Fibroblast of skin of right biceps (primary cell): ENCODE data around the gene EFR3B.
"Not testable (repeated sequence)": the region's sequence is repeated elsewhere in the genome, so short reads cannot be mapped to it uniquely, and the experiment has no call there.

Experiments used
- DNase-seq: peaks from one replicate; pipeline ENCODE4 v3.0.0-alpha.2; 2013

EFR3B gene

DNA sequence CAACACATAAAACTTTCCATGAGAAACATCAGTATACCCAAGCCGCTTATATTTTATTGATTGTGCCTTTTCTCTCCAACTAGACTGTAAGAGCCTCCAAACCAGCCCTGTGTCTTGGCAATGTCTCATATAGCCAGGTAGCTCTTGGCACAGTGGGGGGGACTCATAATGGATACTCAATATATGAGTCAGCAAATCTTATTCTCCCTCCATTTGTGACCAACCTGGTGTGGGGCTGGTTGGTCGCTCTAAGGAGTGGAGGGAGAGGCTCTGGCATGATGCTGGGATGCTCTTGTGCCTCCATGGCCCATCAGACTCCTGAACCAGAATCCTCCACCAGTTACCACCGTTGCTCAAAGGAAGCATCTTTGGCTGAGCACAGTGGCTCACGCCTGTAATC is 32.0 kb downstream of the EFR3B start:
- DNase-seq, result no peak

- DNase-seq, result no peak
These were observed 33.0 kb downstream of the EFR3B start for GRCh38 chr2:25074826-25075225.

- DNase-seq, result peak; percentile 9
These were observed 34.9 kb downstream of the EFR3B start for GRCh38 chr2:25076749-25077148.

GRCh38 chr2:25077789-25078169 is 35.9 kb downstream of the EFR3B start:
- DNase-seq, result no peak

GRCh38 chr2:25078170-25079049 is 36.5 kb downstream of the EFR3B start:
- peak; percentile 69 for DNase-seq

- DNase-seq, result no peak
These were observed 37.3 kb downstream of the EFR3B start for GRCh38 chr2:25079050-25079635.

GRCh38 chr2:25081237-25081790 is 39.4 kb downstream of the EFR3B start:
- DNase-seq, result no peak

DNA sequence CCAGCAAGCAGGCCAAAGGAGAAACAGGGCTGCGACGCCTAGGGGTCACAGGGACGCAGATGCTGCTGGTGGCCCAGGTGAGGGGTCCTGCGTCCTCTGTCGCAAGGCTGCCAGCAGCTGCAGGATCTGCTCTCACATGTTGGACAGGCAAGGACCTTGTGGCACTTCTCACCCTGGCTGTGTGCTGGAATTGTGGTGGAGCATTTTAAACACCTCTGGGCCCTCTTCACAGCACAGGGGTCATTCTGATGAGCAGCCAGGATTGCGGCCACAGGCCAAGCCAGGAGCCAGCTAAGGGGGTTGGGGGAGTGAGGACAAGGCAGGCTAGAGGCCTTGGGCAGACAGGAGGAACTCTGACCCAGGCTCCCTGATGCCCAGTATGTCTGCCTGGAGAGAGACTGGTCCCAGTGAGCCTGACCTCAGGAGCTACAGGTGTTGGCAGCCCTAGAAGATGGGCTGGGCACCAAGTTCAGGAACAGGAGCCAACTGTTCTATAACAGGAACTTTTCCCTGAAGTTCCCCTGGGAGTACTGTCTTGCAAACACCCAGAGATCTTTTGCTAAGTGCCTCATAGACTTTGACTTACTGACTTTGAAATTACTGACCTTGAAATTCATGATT is 40.2 kb downstream of the EFR3B start:
- DNase-seq, result no peak

DNA sequence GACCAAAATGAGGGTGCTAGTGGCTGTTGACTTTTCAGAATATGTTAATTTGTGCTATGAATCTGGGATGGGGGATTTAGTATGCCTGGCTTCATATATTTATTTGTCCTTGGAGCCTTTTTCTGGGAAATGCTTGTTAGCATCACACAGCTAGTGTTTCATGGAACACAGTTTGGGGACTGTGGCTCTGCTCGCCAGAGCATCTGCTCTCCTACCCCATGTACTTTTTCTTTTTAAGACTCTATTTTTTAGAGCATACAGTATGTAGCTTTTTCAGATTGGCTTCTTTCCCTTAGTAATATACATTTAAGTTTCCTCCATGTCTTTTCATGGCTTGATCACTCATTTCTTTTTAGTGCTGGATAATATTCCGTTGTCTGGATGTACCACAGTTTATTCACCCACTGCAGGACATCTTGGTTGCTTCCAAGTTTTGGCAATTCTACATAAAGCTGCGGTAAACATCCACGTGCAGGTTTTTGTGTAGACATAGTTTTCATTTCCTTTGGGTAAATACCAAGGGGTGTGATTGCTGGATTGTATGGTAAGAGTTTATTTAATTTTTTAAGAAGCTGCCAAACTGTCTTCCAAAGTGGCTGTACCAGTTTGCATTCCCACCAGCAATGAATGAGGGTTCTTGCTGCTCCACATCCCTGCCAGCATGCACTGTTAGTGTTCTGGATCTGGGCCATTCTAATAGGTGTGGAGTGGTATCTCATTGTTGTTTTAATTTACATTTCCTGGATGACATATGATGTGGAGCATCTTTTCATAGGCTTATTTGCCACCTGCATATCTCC is 44.1 kb downstream of the EFR3B start:
- no peak for DNase-seq

GRCh38 chr2:25088817-25089516 is 47.1 kb downstream of the EFR3B start:
- DNase-seq, result no peak

DNA sequence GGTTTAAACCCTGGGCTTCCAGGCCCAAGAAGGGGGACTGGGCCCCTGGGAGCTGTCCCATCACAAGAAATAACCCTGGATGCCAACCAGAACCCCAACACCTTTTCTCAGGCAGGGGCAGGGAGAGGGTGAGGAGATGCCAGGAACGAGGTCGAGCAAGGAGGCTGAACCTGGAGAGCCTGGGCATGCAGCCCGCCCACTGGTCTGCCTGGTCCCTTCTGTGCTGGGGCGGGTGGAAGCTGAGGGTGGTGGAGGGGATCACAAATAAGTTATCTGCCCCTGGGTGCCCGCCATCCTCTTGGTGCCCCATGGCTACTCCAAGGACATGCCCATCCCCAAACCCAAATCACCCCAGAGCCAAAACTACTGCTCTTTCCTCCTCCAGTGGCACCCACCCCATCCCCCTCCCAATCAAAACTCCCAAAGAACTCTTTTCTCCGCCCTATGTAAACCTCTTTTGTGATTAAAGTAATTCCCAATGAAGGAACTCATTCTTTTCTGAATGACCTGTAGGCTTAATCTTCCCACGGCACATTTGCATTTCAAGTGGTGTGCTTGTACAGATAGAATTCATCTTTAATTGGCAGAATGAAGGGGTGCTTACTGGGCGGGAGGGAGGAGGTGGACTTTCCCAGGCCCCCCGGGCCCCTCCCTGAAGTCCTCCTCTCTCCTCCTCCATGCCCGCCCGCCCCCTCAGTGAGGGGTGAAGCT is 47.9 kb downstream of the EFR3B start:
- DNase-seq, result no peak

DNA sequence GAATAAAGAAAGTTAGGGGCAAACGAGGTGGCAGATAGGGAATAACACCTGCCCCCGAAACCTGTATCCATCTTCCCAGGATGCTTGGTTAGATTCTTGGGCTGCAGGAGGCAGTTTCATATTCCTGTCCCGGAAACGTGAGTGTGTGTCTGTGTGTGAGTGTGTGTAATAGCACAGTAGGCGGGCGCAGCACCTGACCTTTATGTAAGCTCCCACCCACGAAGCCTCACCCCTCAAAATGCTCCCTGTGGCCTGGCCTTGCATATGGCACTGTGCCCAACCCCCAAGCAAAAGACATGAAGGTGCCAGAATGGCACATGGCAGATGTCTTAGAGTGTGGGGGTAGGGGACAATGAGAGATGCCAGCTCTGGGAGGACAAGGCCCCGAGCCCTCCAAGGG is 48.9 kb downstream of the EFR3B start:
- DNase-seq, result no peak

GRCh38 chr2:25091265-25091664 is 49.4 kb downstream of the EFR3B start:
- no peak for DNase-seq

DNA sequence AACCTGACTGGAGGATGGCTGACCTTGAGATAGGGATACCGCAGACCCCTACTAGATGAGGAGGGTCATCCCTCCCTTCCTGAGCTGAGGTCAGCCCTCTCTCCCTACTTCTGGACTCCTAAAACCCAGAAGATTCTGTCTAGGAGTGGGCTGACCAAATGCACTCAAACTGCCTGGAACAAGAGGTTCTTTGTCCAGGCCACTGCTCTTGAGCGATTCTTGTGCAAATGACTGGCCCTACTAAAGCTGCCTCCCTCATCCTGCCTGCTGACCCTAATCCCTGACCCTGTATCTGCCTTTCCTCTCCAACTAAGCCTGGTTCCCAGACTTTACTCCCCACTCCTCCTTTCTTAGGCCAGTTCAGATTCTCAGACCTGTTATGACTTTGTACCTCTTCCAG is 56.2 kb downstream of the EFR3B start:
- DNase-seq, result no peak

DNA sequence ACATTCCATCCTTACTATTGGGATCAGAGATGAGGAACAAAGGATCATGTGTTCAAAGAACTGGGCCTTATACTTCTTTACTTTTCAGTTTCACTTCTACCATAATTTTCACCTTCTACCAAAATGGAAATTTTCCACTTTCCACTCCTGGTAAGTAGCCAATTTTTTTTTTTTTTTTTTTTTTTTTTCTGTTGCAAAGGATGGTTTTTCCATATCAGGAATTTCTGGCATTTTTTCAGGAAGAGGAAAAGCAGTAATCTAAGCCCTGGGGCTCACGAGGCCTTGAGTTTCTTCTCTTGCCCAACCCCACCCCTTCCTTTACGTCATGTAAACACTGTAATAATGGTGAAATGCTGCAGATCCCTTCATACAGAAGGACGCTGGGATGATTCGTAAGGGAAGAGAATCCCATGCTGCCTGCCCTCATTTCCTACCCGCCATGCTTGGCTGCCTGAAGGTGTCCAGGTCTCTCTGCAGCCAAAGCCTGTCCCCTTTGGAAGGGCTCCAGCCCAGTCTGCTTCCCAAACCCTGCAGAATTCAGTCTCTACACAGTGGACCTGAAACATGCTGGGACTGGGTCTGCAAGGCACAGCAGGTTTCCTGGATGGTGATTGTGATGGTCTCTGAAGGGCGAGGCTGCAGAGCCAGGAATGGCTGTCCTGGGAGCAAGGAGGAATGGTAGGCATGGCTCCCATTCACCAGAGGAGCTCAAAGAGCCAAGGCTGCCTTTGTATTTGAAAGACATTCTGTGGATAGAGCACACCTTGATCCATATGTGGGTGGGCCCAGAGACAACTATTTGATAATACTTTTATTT is 57.0 kb downstream of the EFR3B start:
- peak; percentile 37 for DNase-seq

GRCh38 chr2:25102352-25102751 is 60.5 kb downstream of the EFR3B start:
- not testable (repeated sequence) for DNase-seq

DNA sequence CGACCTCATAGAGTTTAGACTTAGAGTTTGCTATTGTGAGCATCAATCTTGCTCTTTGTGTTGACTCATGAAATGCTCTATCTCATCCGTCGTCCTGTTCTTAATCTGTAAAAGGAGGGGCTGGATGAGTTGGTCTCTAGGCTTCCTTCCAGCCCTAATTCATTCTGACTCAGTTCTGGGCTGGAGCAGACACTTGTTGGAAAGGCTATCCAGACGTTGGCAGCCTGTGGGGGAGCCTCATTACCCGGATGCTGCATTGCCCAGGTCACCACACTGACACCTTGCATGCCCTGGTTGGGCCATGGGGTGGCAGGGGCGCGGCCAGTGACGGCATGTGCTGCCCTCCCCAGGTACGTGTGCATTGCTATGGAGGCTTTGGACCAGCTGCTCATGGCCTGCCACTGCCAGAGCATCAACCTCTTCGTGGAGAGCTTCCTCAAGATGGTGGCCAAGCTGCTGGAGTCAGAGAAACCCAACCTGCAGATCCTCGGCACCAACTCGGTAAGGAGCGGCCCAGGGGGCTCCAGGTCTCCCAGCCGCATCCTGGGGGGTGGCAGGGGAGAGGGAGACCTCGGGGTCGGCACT is 61.5 kb downstream of the EFR3B start:
- peak; percentile 91 for DNase-seq

GRCh38 chr2:25104736-25105135 is 62.9 kb downstream of the EFR3B start:
- DNase-seq, result no peak

- DNase-seq, result peak; percentile 85
These were observed 63.6 kb downstream of the EFR3B start for GRCh38 chr2:25105336-25106085.

DNA sequence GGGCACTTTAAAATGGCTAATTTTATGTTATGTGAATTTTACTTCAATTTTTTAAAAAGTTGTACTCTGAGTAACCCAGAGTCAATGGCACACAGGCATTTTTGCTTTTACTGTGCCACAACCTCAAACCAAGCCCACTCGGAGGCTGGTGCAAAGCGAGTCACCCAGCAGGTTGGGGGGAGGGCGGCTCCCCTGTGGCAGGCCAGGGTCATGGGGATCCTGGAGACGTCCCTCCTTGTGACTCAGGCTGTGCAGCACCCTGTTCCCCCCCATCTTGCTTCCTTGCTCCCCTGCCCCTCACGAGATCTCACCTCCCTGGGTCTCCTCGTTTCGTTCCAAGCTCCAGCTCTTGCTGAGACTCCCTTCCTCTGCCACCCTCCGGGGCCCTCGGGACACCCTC is 67.9 kb downstream of the EFR3B start:
- no peak for DNase-seq
